Gastrocnemius medialis (tissue), 4 donors: ENCODE data around the gene LNPEP. TPM values are rescaled to one million over a fixed set of nuclear protein-coding genes. Genes with fewer than 3 reads are reported as not detected.

Experiments
- ATAC-seq, 2 donors: fragments of 150-250 bp; one replicate each; pipeline ENCODE4 v1.9.1; 2016
- DNase-seq, 2 donors: peaks; one replicate each; pipeline ENCODE4 v3.0.0-alpha.2; 2019
- H3K27ac ChIP-seq, 4 donors: fragments of 200-600 bp; sonication (generic); 1 replicate in 1 of 4; 2 replicates in 3 of 4; pipeline ENCODE4 v1.5.1; 2016 to 2018; ENCODE audit warnings: mild to moderate bottlenecking in 2 of 4, moderate library complexity in 1 of 4
- H3K27me3 ChIP-seq, 3 donors: fragments of 200-600 bp; sonication (generic) in 2 of 3; 1 replicate in 1 of 3; 2 replicates in 2 of 3; pipeline versions ENCODE4 v1.5.1 to v1.6.0; 2016 to 2019; ENCODE audit warnings: mild to moderate bottlenecking in 1 of 3, moderate library complexity in 1 of 3
- H3K36me3 ChIP-seq, 2 donors: fragments of 200-600 bp; sonication (generic) in 1 of 2; one replicate each; pipeline ENCODE4 v1.5.1; 2017 to 2018
- H3K4me1 ChIP-seq, 2 donors: fragments of 200-600 bp; sonication (generic) in 1 of 2; one replicate each; pipeline ENCODE4 v1.5.1; 2016 to 2017; ENCODE audit warnings: mild to moderate bottlenecking in 2 of 2
- H3K4me3 ChIP-seq, 4 donors: fragments of 200-600 bp; sonication (generic) in 3 of 4; 1 replicate in 1 of 4; 2 replicates in 3 of 4; pipeline ENCODE4 v1.5.1; 2016 to 2019; ENCODE audit warnings: mild to moderate bottlenecking in 2 of 4
- H3K9me3 ChIP-seq, 3 donors: fragments of 200-600 bp; sonication (generic) in 2 of 3; 1 replicate in 1 of 3; 2 replicates in 2 of 3; pipeline ENCODE4 v1.5.1; 2016 to 2019
- CTCF ChIP-seq, 5 experiments: fragments of 450-650 bp in 3 of 5; fragments of 200-600 bp in 2 of 5; sonication (generic) in 2 of 5; IDR thresholded peaks in 4 of 5; conservative IDR thresholded peaks in 1 of 5; 1 replicate in 4 of 5; 2 replicates in 1 of 5; pipeline ENCODE4 v1.5.1; 2016 to 2019; ENCODE audit warnings: antibody characterized with exemption in 5 of 5, mild to moderate bottlenecking in 3 of 5, moderate library complexity in 3 of 5
- POLR2A ChIP-seq, 2 donors: fragments of 450-650 bp; IDR thresholded peaks; one replicate each; pipeline ENCODE4 v1.6.1; 2017; ENCODE audit warnings: antibody characterized with exemption in 2 of 2, mild to moderate bottlenecking in 2 of 2, moderate library complexity in 2 of 2
- in situ Hi-C, 4 donors: fragments of 200-750 bp; cut with MboI; loops; one replicate each; pipeline versions ENCODE4 v1.15.0 to v1.8.0; 2017; ENCODE audit warnings: low sequenced_read_pairs in 4 of 4
- intact Hi-C: fragments of 100-400 bp; cut with DNase I; formaldehyde crosslinking; loops from one replicate; pipeline ENCODE4 v1.15.1; 2023; ENCODE audit warnings: low total_unique reads
- total RNA-seq, 4 donors: library from RNA; depleted of rRNA; stranded (reverse); fragments of >200 nt; gene quantifications; one replicate each; pipeline versions ENCODE4 v1.1.0 to v1.2.3, GENCODE V29; 2016

The LNPEP gene
- total RNA-seq, 4 donors from 2014 or later: 31.9 to 48.7 (median 33.1) TPM

- no peak for ATAC-seq
- no peak overlapping the region for H3K4me3 ChIP-seq
- intact Hi-C loops: no loop called here
- H3K4me1 ChIP-seq: no peaks in the 10 kb centered on the region
- H3K27ac ChIP-seq: no peak overlapping the region
- TF ChIP-seq POLR2A (IDR thresholded peaks at IDR 0.05): no peak
- no peak for TF ChIP-seq CTCF (IDR thresholded peaks at IDR 0.05 in 4 of 5, conservative IDR thresholded peaks at IDR 0.05 in 1 of 5)
- peaks cover 0 to 42% of the 10 kb centered on the region in 2 donors for H3K36me3 ChIP-seq
- H3K9me3 ChIP-seq: no peaks in the 10 kb centered on the region
- no peak for DNase-seq
- H3K27me3 ChIP-seq: no peaks in the 10 kb centered on the region
- in situ Hi-C loops: loop anchor here in 1 of 4 donors (10.0 kb wide), 1 partner anchor 160 kb away; no protein-coding TSS in a partner anchor
These were observed 68.7 kb downstream of the LNPEP start for GRCh38 chr5:97004423-97005060.

- Histone ChIP-seq H3K36me3 (peaks cover 0 to 47% of the 10 kb centered on the region in 2 donors), H3K4me1 (no peaks in the 10 kb centered on the region), H3K4me3 (no peak overlapping the region), H3K27ac (no peak overlapping the region), H3K9me3 (no peaks in the 10 kb centered on the region), H3K27me3 (no peaks in the 10 kb centered on the region)
- ATAC-seq: no peak
- in situ Hi-C loops (loop anchor here in 1 of 4 donors (10.0 kb wide), 1 partner anchor 158 kb away; no protein-coding TSS in a partner anchor), intact Hi-C loops (no loop called here)
- DNase-seq: no peak
- TF ChIP-seq POLR2A (IDR thresholded peaks at IDR 0.05) (no peak), CTCF (IDR thresholded peaks at IDR 0.05 in 4 of 5, conservative IDR thresholded peaks at IDR 0.05 in 1 of 5) (no peak)
These were observed 70.7 kb downstream of the LNPEP start for GRCh38 chr5:97006454-97007060.

GRCh38 chr5:97009212-97009898, 73.5 kb downstream of the LNPEP start:
- H3K4me1 ChIP-seq: no peaks in the 10 kb centered on the region
- no peaks in the 10 kb centered on the region for H3K9me3 ChIP-seq
- ATAC-seq: peak in 1 of 2 donors; percentile 42
- intact Hi-C loops (no loop called here), in situ Hi-C loops (loop anchor here in 1 of 4 donors (10.0 kb wide), 1 partner anchor 155 kb away; no protein-coding TSS in a partner anchor)
- peaks cover 3 to 46% of the 10 kb centered on the region in 2 donors for H3K36me3 ChIP-seq
- DNase-seq: no peak
- no peak overlapping the region for H3K27ac ChIP-seq
- TF ChIP-seq POLR2A (IDR thresholded peaks at IDR 0.05) (no peak), CTCF (IDR thresholded peaks at IDR 0.05 in 4 of 5, conservative IDR thresholded peaks at IDR 0.05 in 1 of 5) (no peak)
- no peak overlapping the region for H3K4me3 ChIP-seq
- no peaks in the 10 kb centered on the region for H3K27me3 ChIP-seq

- Histone ChIP-seq H3K36me3 (peaks cover 3 to 42% of the 10 kb centered on the region in 2 donors), H3K4me3 (no peak overlapping the region), H3K9me3 (no peaks in the 10 kb centered on the region), H3K4me1 (no peaks in the 10 kb centered on the region), H3K27me3 (no peaks in the 10 kb centered on the region), H3K27ac (no peak overlapping the region)
- in situ Hi-C loops: loop anchor here in 1 of 4 donors (10.0 kb wide), 1 partner anchor 155 kb away; no protein-coding TSS in a partner anchor
- intact Hi-C loops: no loop called here
- DNase-seq: no peak
- no peak for ATAC-seq
- no peak for TF ChIP-seq CTCF (IDR thresholded peaks at IDR 0.05 in 4 of 5, conservative IDR thresholded peaks at IDR 0.05 in 1 of 5)
- TF ChIP-seq POLR2A (IDR thresholded peaks at IDR 0.05): no peak
These were observed 74.0 kb downstream of the LNPEP start for GRCh38 chr5:97009921-97010320.
